Caco-2 (cell line): ENCODE data around the gene USP32. TPM values are rescaled to one million over a fixed set of nuclear protein-coding genes. Genes with fewer than 3 reads are reported as not detected.

Experiments
- BruUV-seq: library from RNA; stranded (reverse); fragments of 400-500 nt; replicated peaks from 2 replicates; lab custom pipeline; 2021; lab: Mats Ljungman, UMichigan
- CTCF ChIA-PET: fragments of 300-600 bp; sonication (Branson Sonifier 250); formaldehyde crosslinking; loops from one replicate; lab custom pipeline; 2022; ENCODE audit warnings: antibody characterized with exemption; lab: Charles Lee
- POLR2A ChIA-PET: fragments of 300-600 bp; sonication (Branson Sonifier 250); formaldehyde crosslinking; loops from one replicate; lab custom pipeline; 2022; ENCODE audit warnings: antibody characterized with exemption; lab: Charles Lee
- DNase-seq, 2 experiments: peaks; one replicate each; pipeline versions ENCODE4 v3.0.0 to v3.0.0-alpha.2; 2020 to 2022
- H3K27me3 ChIP-seq: replicated peaks from 2 replicates; pipeline ENCODE4 v1.6.0; 2011; ENCODE audit warnings: low read length; ENCODE audit not compliant: control insufficient read depth, insufficient read depth
- H3K36me3 ChIP-seq: 2 replicates; pipeline ENCODE4 v1.5.1; 2011; ENCODE audit warnings: low read length; ENCODE audit not compliant: control insufficient read depth, insufficient read depth
- H3K4me1 ChIP-seq: fragments of 250-450 bp; sonication (Bioruptor Pico); 2 replicates; pipeline ENCODE4 v1.5.1; 2020; ENCODE audit warnings: mild to moderate bottlenecking
- H3K4me3 ChIP-seq: 2 replicates; pipeline ENCODE4 v1.5.1; 2011; ENCODE audit warnings: low read depth, mild to moderate bottlenecking, control low read depth, low read length
- H3K9me3 ChIP-seq: fragments of 250-450 bp; sonication (Bioruptor Pico); 2 replicates; pipeline ENCODE4 v1.5.1; 2020; ENCODE audit warnings: mild to moderate bottlenecking, moderate library complexity
- H3K27ac Mint-ChIP-seq: one replicate; pipeline ENCODE4 v1.8.0; 2022; ENCODE audit warnings: mixed read lengths; ENCODE audit not compliant: unreplicated experiment
- H3K27me3 Mint-ChIP-seq: one replicate; pipeline ENCODE4 v1.8.0; 2022; ENCODE audit warnings: mixed read lengths; ENCODE audit not compliant: insufficient read depth, unreplicated experiment
- H3K36me3 Mint-ChIP-seq: one replicate; pipeline ENCODE4 v1.8.0; 2022; ENCODE audit warnings: mild to moderate bottlenecking, mixed read lengths; ENCODE audit not compliant: insufficient read depth, unreplicated experiment
- H3K4me1 Mint-ChIP-seq: one replicate; pipeline ENCODE4 v1.8.0; 2022; ENCODE audit warnings: low read depth, mixed read lengths; ENCODE audit not compliant: unreplicated experiment
- H3K4me3 Mint-ChIP-seq: one replicate; pipeline ENCODE4 v1.8.0; 2022; ENCODE audit warnings: mild to moderate bottlenecking, moderate library complexity, mixed read lengths; ENCODE audit not compliant: unreplicated experiment
- H3K9me3 Mint-ChIP-seq: one replicate; pipeline ENCODE4 v1.8.0; 2022; ENCODE audit warnings: mixed read lengths; ENCODE audit not compliant: unreplicated experiment
- intact Hi-C: fragments of 100-400 bp; cut with micrococcal nuclease; formaldehyde crosslinking; loops from one replicate; pipeline ENCODE4 v1.10.0; 2022; ENCODE audit not compliant: unreplicated experiment
- total RNA-seq: library from RNA; stranded (reverse); gene quantifications from 2 replicates; pipeline ENCODE4 v1.2.3, GENCODE V29; 2022
- TF ChIP-seq, protein P1 (sequence below), 2 experiments: fragments of 200-600 bp in 1 of 2; IDR thresholded peaks; 1 replicate in 1 of 2; 2 replicates in 1 of 2; pipeline versions ENCODE4 v1.5.1 to v1.8.0; 2011 to 2022; ENCODE audit warnings: antibody characterized with exemption in 1 of 2, control low read depth in 1 of 2, inconsistent platforms in 1 of 2, low read depth in 1 of 2, low read length in 1 of 2, mild to moderate bottlenecking in 1 of 2, moderate library complexity in 1 of 2; ENCODE audit not compliant: insufficient read depth in 1 of 2, severe bottlenecking in 1 of 2, unreplicated experiment in 1 of 2

The USP32 gene
- total RNA-seq, 1 experiment from 2014 or later = 53.3 TPM

DNA sequence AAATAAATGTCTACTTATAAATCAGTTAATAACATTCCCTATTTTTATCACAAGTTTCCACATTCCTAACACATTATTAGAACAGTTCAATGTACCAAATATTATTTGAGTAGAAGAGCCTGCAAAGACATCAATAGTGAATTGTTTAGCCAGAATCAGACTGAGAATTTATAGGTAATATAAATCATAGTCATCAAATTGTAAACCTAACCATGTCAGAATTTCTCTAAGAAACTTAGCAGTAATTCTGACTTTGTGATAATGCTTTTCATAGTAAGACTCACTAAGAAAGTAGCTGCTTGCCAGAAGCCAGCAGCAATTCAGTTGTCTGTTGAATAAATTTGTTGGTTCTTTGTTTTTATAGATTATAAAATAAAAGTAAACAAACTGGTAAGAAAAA, 111.3 kb downstream of the USP32 start:
- Histone ChIP-seq H3K4me1 (no peaks in the 10 kb centered on the region), H3K4me3 (no peak overlapping the region), H3K9me3 (no peaks in the 10 kb centered on the region), H3K36me3 (no peaks in the 10 kb centered on the region), H3K27me3 (no peaks in the 10 kb centered on the region)
- no peaks in the 10 kb centered on the region for H3K27me3 Mint-ChIP-seq
- no peaks in the 10 kb centered on the region for H3K4me1 Mint-ChIP-seq
- no TSS peak for BruUV-seq
- ChIA-PET CTCF (no interaction called here), POLR2A (no interaction called here)
- no peak overlapping the region for H3K4me3 Mint-ChIP-seq
- H3K9me3 Mint-ChIP-seq = no peaks in the 10 kb centered on the region
- intact Hi-C loops = no loop called here
- no peak for DNase-seq
- no peaks in the 10 kb centered on the region for H3K36me3 Mint-ChIP-seq
- TF ChIP-seq, protein P1, sequence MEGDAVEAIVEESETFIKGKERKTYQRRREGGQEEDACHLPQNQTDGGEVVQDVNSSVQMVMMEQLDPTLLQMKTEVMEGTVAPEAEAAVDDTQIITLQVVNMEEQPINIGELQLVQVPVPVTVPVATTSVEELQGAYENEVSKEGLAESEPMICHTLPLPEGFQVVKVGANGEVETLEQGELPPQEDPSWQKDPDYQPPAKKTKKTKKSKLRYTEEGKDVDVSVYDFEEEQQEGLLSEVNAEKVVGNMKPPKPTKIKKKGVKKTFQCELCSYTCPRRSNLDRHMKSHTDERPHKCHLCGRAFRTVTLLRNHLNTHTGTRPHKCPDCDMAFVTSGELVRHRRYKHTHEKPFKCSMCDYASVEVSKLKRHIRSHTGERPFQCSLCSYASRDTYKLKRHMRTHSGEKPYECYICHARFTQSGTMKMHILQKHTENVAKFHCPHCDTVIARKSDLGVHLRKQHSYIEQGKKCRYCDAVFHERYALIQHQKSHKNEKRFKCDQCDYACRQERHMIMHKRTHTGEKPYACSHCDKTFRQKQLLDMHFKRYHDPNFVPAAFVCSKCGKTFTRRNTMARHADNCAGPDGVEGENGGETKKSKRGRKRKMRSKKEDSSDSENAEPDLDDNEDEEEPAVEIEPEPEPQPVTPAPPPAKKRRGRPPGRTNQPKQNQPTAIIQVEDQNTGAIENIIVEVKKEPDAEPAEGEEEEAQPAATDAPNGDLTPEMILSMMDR (IDR thresholded peaks at IDR 0.05; ENCODE audit: insufficient read depth in 1 of 2, low read depth in 1 of 2, low read length in 1 of 2, severe bottlenecking in 1 of 2, unreplicated experiment in 1 of 2) = no peak
- H3K27ac Mint-ChIP-seq = no peak overlapping the region

DNA sequence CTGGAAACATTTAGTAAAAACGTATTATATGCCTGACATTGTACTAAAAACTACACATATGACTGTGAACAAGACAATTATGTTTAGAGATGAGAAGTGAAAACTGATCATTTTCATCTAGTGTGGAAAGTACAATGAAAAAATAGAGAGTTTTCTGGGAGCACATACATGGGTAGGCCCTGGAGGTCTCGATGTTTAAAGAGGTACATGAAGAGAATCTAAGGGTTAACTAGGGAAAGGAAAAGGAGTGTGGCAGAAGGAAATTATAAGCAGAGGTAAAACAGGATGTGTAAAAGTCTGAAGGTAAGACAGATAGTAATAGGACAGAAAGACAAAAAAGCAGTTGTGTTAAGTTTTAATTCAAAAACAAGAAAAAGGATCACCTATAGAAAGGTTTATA, 113.7 kb downstream of the USP32 start:
- H3K27ac Mint-ChIP-seq = no peak overlapping the region
- H3K27me3 Mint-ChIP-seq = no peaks in the 10 kb centered on the region
- no peaks in the 10 kb centered on the region for H3K9me3 ChIP-seq
- H3K9me3 Mint-ChIP-seq = no peaks in the 10 kb centered on the region
- no peaks in the 10 kb centered on the region for H3K4me1 ChIP-seq
- H3K4me3 Mint-ChIP-seq = no peak overlapping the region
- intact Hi-C loops = no loop called here
- no peaks in the 10 kb centered on the region for H3K36me3 ChIP-seq
- BruUV-seq = no TSS peak
- TF ChIP-seq, protein P1 (IDR thresholded peaks at IDR 0.05; ENCODE audit: insufficient read depth in 1 of 2, low read depth in 1 of 2, low read length in 1 of 2, severe bottlenecking in 1 of 2, unreplicated experiment in 1 of 2) = no peak
- DNase-seq = no peak
- H3K36me3 Mint-ChIP-seq = no peaks in the 10 kb centered on the region
- H3K4me3 ChIP-seq = no peak overlapping the region
- no peaks in the 10 kb centered on the region for H3K27me3 ChIP-seq
- ChIA-PET CTCF (no interaction called here), POLR2A (no interaction called here)
- H3K4me1 Mint-ChIP-seq = no peaks in the 10 kb centered on the region

DNA sequence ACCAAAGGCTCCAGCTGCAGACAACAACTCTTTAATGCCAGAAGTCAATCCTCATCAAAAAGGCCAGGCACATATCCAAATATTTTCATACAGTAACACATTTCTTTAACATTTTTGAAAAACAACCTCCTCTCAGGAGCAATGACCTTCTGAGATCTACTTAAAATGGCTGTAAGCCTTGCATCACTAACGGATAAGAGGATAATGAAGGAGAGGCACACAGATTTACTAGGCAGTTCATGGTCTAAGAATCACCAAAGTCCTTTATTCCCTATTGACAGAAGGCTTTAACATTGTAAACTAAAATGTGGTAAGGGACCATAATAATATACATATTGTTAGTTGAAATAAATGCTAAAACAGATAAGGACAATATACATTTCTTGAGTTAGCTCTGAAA, 114.7 kb downstream of the USP32 start:
- CTCF ChIA-PET = no interaction called here
- Histone ChIP-seq H3K36me3 (no peaks in the 10 kb centered on the region), H3K4me3 (no peak overlapping the region), H3K4me1 (no peaks in the 10 kb centered on the region), H3K9me3 (no peaks in the 10 kb centered on the region), H3K27me3 (no peaks in the 10 kb centered on the region)
- Mint-ChIP-seq H3K27ac (no peak overlapping the region), H3K27me3 (no peaks in the 10 kb centered on the region), H3K4me3 (no peak overlapping the region), H3K4me1 (no peaks in the 10 kb centered on the region), H3K36me3 (no peaks in the 10 kb centered on the region), H3K9me3 (no peaks in the 10 kb centered on the region)
- DNase-seq = no peak
- POLR2A ChIA-PET = no interaction called here
- intact Hi-C loops = no loop called here
- TF ChIP-seq, protein P1 (IDR thresholded peaks at IDR 0.05; ENCODE audit: insufficient read depth in 1 of 2, low read depth in 1 of 2, low read length in 1 of 2, severe bottlenecking in 1 of 2, unreplicated experiment in 1 of 2) = no peak
- no TSS peak for BruUV-seq
